Gastrocnemius medialis (tissue), 4 donors: ENCODE results near the gene ZNF562.

Source experiments
- CTCF ChIP-seq, 5 experiments: fragments of 450-650 bp in 3 of 5; fragments of 200-600 bp in 2 of 5; sonication (generic) in 2 of 5; IDR thresholded peaks in 4 of 5; conservative IDR thresholded peaks in 1 of 5; 1 replicate in 4 of 5; 2 replicates in 1 of 5; pipeline ENCODE4 v1.5.1; 2016 to 2019; ENCODE audit warnings: antibody characterized with exemption in 5 of 5, mild to moderate bottlenecking in 3 of 5, moderate library complexity in 3 of 5
- POLR2A ChIP-seq, 2 donors: fragments of 450-650 bp; IDR thresholded peaks; one replicate each; pipeline ENCODE4 v1.6.1; 2017; ENCODE audit warnings: antibody characterized with exemption in 2 of 2, mild to moderate bottlenecking in 2 of 2, moderate library complexity in 2 of 2

- no peak for TF ChIP-seq CTCF (IDR thresholded peaks at IDR 0.05 in 4 of 5, conservative IDR thresholded peaks at IDR 0.05 in 1 of 5)
- no peak for TF ChIP-seq POLR2A (IDR thresholded peaks at IDR 0.05)
Observed at GRCh38 chr19:9724157-9724556, 49.3 kb upstream of the ZNF562 start.
